Measurements from ENCODE around the gene GNG5.

The GNG5 gene

GRCh38 chr1:84488107-84488506, 18.3 kb downstream of the GNG5 start:
- DNase-seq (ENCODE audit: extremely low read depth, low read depth): no peak
- TF ChIP-seq CTCF (IDR thresholded peaks at IDR 0.05; ENCODE audit: low read depth, low read length): no peak

- TF ChIP-seq CTCF (IDR thresholded peaks at IDR 0.05; ENCODE audit: low read depth, low read length): no peak
- DNase-seq (ENCODE audit: extremely low read depth, low read depth): no peak
These were observed 25.1 kb downstream of the GNG5 start for GRCh38 chr1:84481317-84481716.

GRCh38 chr1:84480650-84481049, 25.7 kb downstream of the GNG5 start:
- DNase-seq (ENCODE audit: extremely low read depth, low read depth): no peak
- no peak for TF ChIP-seq CTCF (IDR thresholded peaks at IDR 0.05; ENCODE audit: low read depth, low read length)

GRCh38 chr1:84479998-84480397, 26.4 kb downstream of the GNG5 start:
- TF ChIP-seq CTCF (IDR thresholded peaks at IDR 0.05; ENCODE audit: low read depth, low read length): no peak
- DNase-seq (ENCODE audit: extremely low read depth, low read depth): no peak

- TF ChIP-seq CTCF (IDR thresholded peaks at IDR 0.05; ENCODE audit: low read depth, low read length): no peak
- DNase-seq (ENCODE audit: extremely low read depth, low read depth): peak; percentile 35
These were observed 27.2 kb downstream of the GNG5 start, which contains the start of gene RPF1 for GRCh38 chr1:84478876-84479868. RPF1 (plus strand) TSS chr1:84479266; CDS start chr1:84479282, 16 bp downstream.

GRCh38 chr1:84476225-84476624, 30.2 kb downstream of the GNG5 start:
- no peak for DNase-seq (ENCODE audit: extremely low read depth, low read depth)
- no peak for TF ChIP-seq CTCF (IDR thresholded peaks at IDR 0.05; ENCODE audit: low read depth, low read length)

GRCh38 chr1:84467298-84467697, 39.1 kb downstream of the GNG5 start:
- no peak for TF ChIP-seq CTCF (IDR thresholded peaks at IDR 0.05; ENCODE audit: low read depth, low read length)
- no peak for DNase-seq (ENCODE audit: extremely low read depth, low read depth)
